Measurements from ENCODE around the gene CAPZB.

The CAPZB gene

GRCh38 chr1:19391596-19391981 is 93.8 kb downstream of the CAPZB start:
- H3K4me3 ChIP-seq (replicated peaks; ENCODE audit: insufficient read depth, low read length) = no peak overlapping the region
- no peak overlapping the region for H3K27ac ChIP-seq (replicated peaks)
- no peak for TF ChIP-seq REST (IDR thresholded peaks at IDR 0.05; ENCODE audit: insufficient replicate concordance, low read depth)
- TF ChIP-seq POLR2AphosphoS5 (IDR thresholded peaks at IDR 0.05; ENCODE audit: low read depth) = no peak
- TF ChIP-seq GABPA (IDR thresholded peaks at IDR 0.05; ENCODE audit: low read depth) = no peak
- TF ChIP-seq SPI1 (IDR thresholded peaks at IDR 0.05; ENCODE audit: borderline replicate concordance, low read depth) = no peak
- no peak for TF ChIP-seq CTCF (IDR thresholded peaks at IDR 0.05; ENCODE audit: insufficient read depth, low read length)
- DNase-seq (ENCODE audit: low read depth in 1 of 2, low spot score in 1 of 2) = no peak
- no peaks in the 10 kb centered on the region for H3K27me3 ChIP-seq (ENCODE audit: insufficient read depth, poor library complexity, severe bottlenecking)

GRCh38 chr1:19390901-19391595 is 94.3 kb downstream of the CAPZB start:
- Histone ChIP-seq H3K27ac (replicated peaks) (no peak overlapping the region), H3K4me3 (replicated peaks; ENCODE audit: insufficient read depth, low read length) (no peak overlapping the region), H3K27me3 (ENCODE audit: insufficient read depth, poor library complexity, severe bottlenecking) (no peaks in the 10 kb centered on the region)
- DNase-seq (ENCODE audit: low read depth in 1 of 2, low spot score in 1 of 2) = peak in 1 of 2 experiments; percentile 36
- peak; percentile 89 for TF ChIP-seq CTCF (IDR thresholded peaks at IDR 0.05; ENCODE audit: insufficient read depth, low read length)
- no peak for TF ChIP-seq REST (IDR thresholded peaks at IDR 0.05; ENCODE audit: insufficient replicate concordance, low read depth)

GRCh38 chr1:19390166-19390850 is 95.0 kb downstream of the CAPZB start:
- Histone ChIP-seq H3K4me3 (replicated peaks; ENCODE audit: insufficient read depth, low read length) (no peak overlapping the region), H3K27me3 (ENCODE audit: insufficient read depth, poor library complexity, severe bottlenecking) (no peaks in the 10 kb centered on the region), H3K27ac (replicated peaks) (no peak overlapping the region)
- no peak for TF ChIP-seq POLR2AphosphoS5 (IDR thresholded peaks at IDR 0.05; ENCODE audit: low read depth)
- no peak for TF ChIP-seq REST (IDR thresholded peaks at IDR 0.05; ENCODE audit: insufficient replicate concordance, low read depth)
- no peak for TF ChIP-seq SPI1 (IDR thresholded peaks at IDR 0.05; ENCODE audit: borderline replicate concordance, low read depth)
- TF ChIP-seq CTCF (IDR thresholded peaks at IDR 0.05; ENCODE audit: insufficient read depth, low read length) = no peak
- no peak for DNase-seq (ENCODE audit: low read depth in 1 of 2, low spot score in 1 of 2)
